ENCODE data around the gene GPR176.
A peak's percentile ranks its signal among the peaks of the same experiment; 100 is the strongest.
"Not testable (repeated sequence)": the region's sequence is repeated elsewhere in the genome, so short reads cannot be mapped to it uniquely, and the experiment has no call there.

The GPR176 gene

DNA sequence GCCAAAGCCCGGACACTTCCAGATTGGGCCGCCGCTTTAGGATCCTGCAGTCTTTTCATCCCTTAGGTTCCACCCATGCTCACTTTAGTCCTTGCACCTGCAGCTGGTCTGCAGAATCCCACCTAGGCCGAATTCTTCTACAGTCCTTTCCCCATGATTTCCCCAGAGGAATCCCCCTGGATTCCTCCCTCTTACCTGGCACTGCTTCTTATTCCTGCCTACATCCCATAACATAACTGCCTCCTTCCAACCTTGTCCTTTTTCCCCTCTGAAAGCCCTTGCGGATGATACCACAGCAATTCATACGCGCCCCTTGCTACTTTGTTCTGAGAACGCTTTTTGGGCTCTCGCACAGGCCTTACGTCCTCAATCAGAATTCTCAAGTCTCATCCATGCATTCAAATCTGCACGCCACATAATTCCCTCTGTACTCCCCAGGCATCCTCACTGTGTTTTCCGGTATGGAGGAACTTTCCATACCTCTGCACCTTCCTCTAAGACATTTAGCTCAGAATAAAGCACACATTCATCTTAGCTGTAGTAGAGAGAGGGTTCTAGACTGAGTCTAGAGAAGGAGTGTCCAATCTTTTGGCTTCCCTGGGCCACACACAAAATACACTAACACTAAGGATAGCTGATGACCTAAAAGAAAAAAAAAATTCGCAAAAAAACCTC lies 14.5 kb upstream of the GPR176 start:
- peak; percentile 9 for DNase-seq

DNA sequence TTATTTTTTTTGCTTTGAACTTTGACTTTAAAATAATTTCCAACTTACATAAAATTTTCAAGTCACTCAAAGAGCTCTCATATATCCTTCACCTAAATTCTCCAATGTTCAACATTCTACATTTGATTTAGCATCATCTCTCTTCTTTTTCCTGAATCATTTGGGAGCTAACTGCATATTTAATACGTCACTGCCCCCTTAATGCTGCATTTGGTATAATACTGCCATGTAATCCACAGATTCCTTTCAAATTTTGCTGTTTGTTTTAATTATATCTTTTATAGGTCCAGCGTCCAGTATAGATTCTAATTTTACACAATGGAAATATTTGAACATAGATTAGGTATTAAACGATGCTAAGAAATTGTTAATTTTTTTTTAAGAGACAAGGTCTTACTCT lies 11.5 kb upstream of the GPR176 start:
- DNase-seq: no peak

DNA sequence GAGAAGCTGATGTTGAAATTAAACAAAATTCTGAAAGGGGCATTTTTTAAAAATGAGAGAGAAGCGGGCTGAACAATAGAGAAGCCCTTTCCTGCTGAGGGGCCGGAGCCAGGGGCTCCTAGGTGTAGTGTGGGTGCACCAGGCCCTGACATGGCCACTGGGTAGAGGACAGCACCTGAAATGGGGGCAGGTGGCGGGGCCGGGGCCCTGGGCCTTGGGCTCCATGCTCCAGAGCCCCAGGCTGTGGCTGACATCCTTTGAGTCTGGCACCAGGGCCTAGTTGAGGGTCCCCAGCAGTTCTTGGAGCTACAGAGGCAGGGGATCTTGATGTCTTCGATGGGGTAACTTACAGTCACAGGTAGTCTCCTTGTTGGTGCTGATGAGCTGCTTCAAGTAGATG lies 6.5 kb upstream of the GPR176 start:
- no peak for DNase-seq

DNA sequence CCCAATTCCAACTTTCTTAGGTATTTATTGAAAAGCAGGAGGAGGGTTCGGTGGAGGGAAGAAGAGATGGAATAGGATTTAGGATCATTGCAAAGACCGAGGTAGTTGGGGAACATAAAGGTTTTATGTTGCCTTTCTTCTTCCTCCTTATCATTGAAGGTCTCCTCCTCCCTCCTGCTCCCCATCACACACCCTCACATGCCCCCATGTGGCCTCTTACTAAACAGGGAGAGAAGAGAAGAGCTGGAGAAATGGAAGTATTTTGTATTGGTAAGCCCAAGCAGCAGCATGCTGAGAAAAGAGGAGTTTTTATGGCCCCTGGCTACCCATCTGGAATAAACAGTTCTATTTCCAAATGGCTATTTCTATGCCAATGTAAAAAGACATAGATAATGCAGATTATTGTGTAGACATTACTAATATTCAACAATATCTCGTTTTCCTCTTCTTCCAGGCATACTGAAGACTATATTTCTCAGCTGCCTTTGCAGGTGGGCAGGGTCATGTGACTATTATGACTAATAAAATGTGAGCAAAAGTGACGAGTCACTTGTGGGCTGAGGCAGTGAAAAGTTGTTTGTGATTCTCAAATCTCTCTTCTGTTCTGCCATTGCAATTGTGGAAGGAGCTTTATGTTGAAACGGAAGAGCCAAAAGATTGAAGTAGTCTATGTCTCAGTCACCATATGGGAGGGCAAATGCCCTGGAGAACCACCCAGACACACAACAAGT lies 5.2 kb upstream of the GPR176 start:
- DNase-seq: peak; percentile 19

DNA sequence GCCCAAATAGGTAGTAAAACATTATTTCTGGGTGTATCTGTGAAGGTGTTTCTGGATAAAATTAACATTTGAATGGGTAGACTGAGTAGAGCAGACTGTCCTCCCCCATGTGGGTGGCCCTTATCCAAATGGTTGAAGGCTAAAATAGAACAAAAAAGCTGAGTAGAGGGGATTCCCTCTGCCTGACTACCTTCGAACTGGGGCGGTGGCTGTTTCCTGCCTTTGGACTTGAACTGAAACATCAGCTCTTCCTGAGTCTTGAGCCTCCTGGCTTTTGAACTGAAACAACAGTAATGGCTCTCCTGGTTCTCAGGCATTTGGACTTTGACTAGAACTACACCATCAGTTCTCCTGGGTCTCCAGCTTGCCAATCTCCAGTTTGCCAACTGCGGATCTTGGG lies 4.4 kb upstream of the GPR176 start:
- DNase-seq: no peak

DNA sequence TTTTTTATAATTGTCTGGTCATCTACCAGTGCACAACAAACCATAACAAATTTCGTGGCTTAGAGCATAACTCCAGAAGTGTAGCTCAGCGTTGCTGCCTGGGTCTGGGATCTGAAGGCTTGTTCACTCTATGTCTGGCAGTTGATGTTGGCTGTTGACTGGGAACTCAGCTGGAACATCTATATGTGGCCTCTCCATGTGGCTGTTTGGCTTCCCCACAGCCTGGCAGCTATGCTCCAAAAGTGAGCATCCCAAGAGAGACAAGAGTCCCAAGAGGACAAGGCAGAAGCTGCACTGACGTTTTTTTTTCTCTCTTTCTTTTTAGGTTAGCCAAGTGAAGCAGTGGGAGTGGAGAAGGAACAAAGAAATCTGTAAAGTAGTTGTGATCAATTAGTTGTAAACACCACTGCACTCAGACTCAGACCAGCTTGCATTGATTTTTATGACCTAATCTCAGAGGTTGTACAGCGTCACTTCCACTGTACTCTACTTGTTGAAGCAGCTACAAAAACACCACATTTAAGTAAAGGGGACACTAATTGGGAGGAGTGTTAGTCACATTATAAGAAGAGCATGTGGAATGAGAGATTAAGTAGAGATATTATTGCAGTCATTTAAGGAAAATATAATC lies 2.5 kb upstream of the GPR176 start:
- no peak for DNase-seq

DNA sequence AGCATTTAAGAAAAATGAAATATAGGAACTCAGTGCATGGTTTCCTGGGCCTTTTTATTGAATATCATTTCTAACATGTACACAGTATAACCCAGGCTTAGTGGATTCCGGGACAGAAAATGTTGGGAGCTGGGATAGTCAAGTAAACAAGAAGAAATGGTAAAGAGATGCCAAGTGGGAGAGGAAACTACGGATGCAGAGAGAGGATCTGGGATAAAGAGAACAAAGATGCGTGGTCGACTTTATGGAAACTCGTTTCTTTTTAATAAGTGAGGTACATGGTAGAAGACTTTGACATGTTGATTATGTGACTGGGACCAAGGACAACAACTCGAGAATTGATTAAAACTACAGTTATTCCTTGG lies 1.2 kb upstream of the GPR176 start:
- DNase-seq: no peak

DNA sequence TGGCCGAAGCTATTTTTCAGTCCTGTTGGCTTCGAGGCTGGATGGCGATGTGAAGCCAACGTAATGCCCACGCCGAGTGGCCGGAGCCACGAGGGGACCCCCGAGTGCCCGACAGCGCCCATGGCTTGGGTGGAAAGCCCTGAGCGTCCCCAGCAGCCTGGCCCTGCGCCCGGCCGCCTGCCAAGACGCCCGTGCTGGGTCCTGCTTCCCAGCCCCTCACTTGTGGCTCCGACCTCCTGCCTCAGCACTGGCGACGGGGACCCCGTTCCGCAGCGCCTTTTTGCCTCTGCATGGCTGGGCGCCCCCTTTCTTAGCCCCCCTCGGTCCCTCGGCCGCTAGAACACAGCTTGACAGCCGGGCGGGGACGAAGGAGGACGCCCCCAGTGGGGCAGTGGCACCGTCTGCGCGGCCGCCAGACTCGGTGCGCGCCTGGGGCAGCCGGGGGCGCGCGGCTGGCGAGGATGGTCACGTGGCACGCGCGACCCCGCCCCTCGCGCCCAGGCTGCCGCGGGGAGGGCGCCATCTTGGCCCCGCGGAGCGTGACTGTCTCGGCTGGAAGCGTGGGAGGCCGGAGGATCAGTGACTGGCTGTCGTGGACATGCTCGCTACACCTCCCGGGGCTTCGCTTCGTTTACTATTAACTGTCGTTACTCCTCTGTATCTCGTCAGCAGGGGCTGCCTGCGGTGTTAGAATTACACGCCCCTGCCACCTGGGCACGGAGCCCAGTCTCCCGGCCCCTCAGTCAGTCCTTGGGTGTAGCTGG lies 626 bp upstream of the GPR176 start:
- DNase-seq: peak; percentile 90

DNA sequence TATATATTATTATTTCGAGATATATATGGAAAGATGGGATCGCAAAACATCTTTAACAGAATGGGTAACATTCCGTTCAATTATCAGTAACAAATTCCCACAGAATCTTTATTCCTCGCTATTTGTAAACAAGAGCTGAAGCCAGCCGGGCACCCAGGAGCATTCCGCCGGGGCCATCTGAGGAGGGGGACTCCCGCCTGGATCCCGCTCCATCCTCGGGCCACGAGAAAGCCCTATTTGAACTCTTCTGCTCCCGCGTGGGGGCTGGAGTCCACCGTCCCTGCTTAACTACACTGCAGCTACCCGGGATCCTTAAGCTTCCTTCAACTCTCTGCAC lies 687 bp downstream of the GPR176 start:
- no peak for DNase-seq

DNA sequence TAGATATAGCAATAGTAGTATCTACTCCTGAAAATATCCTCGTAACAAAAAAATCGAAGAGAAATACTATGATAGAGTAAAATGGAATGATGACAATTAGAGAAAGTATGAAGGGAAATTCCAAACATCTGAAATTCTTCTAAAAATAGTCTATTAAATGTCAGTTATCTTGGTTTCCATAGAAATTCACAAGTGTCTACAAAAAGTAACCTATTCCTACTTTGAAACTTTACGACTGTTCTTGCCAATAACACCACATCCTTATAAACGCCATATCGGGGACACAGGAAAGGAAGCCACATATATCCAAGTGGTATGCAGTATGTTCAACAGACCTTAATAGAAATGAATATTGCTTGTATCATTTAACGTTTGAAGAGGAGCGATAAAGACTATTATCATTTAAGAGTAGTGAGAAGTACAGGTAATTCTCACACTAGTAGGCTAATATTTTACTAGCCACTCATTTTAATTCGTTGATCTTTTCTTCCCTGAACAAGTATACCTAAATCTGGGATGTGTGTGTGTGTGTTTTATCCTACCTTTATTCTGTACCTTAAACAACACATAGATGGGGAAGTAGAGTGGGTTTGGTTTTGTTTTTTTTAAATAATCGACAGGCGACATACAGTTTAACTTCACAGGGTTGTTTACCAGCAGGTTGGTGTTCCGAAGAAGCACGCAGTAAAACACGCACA lies 1.2 kb downstream of the GPR176 start:
- DNase-seq: no peak

DNA sequence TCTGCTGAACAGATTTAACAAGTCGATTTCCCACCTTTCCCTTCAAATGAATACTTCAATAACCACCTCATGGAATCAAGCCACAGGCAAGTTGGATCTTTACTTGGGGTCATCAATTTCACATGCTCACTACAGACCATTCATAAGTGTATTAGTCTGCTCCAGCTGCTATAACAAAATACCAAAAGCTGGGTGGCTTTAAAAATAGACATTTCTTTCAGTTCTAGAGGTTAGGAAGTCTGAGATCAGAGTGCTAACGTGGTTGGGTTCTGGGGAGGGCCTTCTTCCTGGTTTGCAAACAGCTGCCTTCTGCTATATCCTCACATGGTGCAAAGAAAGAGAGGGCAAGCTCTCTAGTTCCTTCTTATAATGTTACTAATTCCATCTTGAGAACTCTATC lies 5.1 kb downstream of the GPR176 start:
- DNase-seq: no peak

DNA sequence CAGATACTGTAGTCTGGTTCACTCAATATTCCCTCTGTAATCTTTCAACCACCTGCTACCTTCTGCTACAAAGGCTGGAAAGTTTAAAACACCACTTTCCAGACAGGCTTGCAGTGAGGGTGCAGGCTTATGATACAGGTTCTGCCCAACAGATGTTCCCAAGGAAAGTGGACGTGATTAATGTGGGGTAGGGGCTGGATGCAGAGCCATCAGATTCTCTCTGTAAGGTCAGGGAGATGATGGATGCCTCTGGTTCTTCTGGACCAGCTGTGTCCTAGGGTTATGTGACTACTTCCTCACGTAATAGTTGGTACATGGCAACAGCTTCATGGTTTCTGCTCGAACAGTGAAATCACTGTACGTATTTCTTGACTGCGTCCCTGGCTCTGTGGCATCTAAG lies 11.1 kb downstream of the GPR176 start:
- no peak for DNase-seq

DNA sequence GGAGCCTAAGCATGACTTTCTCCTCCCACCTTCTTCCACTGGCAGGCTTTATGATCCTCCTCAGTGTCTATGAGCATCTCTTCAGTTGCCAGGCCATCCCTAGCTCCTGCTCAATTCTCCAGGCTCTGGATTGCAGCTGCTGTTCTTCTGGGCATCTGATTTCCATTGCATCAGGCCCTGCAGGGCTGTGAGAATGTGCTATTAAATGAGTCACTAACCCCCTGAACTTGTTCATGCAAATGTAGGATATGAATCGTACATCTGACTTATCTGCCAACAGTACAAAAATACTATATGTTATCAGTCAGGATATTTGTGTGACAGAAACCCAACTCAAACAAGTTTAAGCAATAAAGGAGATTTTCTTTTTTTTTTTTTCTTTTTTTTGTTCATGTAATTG lies 11.9 kb downstream of the GPR176 start:
- DNase-seq: no peak

DNA sequence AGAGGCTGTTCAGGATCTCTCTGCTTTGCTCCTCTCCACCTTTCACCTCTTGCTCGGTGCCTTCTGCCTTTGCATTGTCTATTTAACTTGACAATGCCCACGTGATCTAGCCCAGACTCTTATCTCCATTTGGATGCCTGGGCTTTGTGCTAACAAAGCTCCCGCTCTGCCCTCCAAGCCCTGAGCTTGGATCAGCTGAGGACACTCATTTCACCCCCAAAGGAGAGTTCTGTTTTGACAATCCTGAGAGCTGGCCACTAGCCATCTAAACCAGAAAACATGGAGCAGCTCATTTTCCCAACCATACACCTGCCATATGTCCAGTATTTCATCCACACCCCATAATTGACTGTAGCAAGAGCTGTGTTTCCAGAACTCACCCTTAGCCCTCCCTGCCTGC lies 12.8 kb downstream of the GPR176 start:
- no peak for DNase-seq

DNA sequence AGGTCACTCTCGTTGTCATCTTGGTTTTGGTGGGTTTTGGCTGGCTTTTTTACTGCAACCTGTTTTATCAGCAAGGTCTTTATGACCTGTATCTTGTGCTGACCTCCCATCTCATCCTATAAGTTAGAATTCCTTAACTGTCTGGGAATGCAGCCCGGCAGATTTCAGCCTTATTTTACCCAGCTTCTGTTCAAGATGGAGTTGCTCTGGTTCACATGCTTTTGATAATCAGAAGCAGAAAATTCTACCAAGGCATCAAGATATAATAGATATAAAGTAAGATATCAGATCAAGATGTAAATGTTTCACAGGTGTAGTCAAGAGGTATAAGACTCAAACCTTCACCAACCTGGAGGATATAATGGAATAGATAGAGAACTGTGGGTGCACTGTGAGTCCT lies 16.0 kb downstream of the GPR176 start:
- DNase-seq: no peak

DNA sequence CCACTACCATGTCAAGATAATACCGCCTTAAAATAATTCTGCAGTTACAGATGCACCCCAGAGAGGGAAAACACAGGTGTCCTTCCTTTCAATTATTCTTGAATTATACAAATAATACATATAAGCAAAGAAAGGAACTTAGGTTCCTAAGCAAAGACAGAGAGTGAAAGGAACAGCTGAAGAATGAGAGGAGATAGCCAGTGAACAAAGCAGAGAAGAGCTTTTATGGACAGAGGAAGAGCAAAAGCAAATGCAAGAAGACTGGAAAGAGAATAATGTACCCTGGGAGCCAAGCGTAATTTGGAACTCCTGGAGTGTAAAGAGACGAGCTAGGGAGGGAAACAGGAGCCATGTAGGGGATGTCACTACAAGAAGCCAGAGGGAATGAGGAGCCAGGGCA lies 21.7 kb downstream of the GPR176 start:
- DNase-seq: no peak

DNA sequence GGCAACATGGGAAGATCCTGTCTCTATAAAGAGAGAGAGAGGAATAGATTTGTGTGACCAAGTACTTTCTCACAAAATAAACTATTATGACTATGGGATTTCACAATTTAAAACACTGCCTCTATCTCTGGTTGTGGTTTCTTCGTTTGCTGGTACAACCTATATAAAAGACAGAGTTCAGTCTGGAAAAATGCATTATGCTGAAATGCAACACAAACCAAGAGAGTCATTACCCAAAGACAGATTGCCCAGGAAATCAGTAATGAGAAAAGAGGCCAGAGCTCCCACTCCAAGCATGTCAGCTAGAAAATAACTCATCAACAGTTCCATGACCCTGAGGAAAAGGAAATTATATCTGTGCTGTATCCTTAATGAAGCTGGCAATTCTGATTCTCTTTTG lies 23.2 kb downstream of the GPR176 start:
- DNase-seq: no peak

DNA sequence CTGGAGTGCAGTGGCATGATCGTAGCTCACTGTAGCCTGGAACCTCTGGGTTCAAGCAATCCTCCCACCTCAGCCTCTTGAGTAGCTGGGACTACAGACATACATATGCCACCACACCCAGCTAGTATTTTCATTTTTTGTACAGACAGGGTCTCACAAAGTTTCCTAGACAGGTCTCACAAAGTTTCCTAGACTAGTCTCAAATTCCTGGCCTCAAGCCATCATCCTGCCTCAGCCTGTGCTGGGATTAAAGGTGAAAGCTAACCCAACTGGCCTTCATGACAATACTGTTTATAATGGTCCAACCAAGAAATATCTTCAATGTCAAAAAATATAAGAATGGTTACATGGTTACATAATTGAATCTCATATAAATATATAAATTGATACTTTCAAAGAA lies 24.0 kb downstream of the GPR176 start:
- DNase-seq: no peak

DNA sequence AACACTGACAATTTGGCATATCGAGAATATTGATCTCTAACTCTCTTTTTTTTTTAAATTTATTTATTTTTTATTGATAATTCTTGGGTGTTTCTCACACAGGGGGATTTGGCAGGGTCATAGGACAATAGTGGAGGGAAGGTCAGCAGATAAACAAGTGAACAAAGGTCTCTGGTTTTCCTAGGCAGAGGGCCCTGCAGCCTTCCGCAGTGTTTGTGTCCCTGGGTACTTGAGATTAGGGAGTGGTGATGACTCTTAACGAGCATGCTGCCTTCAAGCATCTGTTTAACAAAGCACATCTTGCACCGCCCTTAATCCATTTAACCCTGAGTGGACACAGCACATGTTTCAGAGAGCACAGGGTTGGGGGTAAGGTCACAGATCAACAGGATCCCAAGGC lies 27.0 kb downstream of the GPR176 start:
- not testable (repeated sequence) for DNase-seq

DNA sequence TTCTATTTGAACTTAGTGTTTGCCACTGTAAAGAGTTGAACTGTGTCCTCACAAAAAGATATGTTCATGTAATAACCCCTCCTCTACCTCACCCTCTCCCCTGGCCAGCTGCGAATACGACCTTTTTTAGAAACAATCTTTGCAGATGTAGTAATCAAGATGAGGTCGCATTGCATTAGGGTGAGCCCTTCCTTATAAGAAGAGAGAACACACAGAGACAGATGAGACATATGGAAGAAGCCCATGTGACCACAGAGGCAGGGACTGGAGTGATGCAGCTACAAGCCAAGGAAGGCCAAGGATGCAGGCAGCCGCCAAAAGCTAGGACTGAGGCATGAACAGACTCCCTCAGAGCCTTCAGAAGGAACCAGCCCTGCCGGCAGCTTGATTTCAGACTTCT lies 27.6 kb downstream of the GPR176 start:
- no peak for DNase-seq

DNA sequence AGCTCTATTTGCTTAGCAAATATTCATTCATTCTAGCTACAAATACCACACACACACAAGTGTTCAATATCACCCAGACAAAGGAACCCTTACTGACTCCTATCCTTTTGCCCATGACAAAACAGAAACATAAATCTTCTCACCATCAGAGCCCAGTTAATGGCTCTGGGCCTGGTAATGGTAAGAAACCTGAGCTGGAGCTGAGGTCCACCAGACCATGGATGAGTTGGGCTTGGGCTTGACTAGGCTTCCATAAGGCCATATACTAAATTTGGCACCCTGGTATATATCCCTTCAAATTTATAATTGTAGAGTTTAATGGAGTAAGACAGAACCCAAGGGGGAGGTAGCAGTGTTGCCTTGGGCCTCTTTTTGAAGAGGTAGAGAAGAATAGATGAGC lies 29.4 kb downstream of the GPR176 start:
- DNase-seq: no peak

DNA sequence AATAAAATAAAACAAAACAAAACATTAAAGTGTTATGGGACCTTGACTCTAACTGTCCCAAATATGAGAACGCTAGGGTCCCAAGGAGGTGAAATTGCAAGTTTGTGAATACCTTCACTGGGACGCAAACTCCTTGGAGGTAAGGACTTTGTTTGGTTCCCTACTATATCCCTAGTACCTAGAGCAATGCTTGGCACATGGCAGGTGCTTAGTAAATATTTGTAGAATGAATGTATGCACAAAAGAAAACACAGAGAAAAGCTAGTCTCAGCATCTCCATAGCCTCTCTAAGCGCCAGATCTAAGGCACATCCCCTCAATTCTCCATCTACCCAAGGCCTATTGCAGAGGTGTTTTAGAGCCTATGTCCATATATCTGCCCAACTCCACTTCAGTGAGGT lies 30.5 kb downstream of the GPR176 start:
- no peak for DNase-seq

DNA sequence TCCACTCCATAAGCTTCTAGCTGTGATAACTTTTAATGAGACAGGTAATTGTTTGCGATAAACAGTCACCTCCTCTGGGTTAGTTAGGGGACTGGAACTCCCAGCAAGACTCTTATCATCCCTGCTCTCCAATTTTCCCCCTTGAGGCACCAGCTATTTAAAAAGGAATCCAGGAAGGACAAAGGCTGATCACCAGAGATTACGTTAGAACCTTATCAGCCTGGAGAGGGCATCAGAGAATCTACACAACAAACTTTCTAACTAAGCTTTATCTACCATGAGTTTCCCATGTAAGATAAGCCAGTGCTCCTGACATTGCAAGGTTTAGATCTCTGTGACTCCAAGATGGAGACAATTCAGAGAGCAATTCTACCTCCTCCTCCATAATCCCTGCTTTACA lies 31.3 kb downstream of the GPR176 start:
- DNase-seq: no peak

Measured in stimulated activated CD4-positive, alpha-beta T cell treated with anti-CD3 and anti-CD28 coated beads, Interleukin-15, amount 100 ng/mL, for 24 hours (primary cell).